GM12872 (cell line): ENCODE measurements around the gene ABCC9.

ENCODE experiments used
- CTCF ChIP-seq: IDR thresholded peaks from 3 replicates; pipeline ENCODE4 v1.5.1; 2011; ENCODE audit warnings: low read depth, mild to moderate bottlenecking, low read length, moderate library complexity; ENCODE audit not compliant: insufficient read depth

The ABCC9 gene

GRCh38 chr12:21949036-21949435 is 7.8 kb upstream of the ABCC9 start:
- no peak for TF ChIP-seq CTCF

GRCh38 chr12:21946983-21947382 is 5.8 kb upstream of the ABCC9 start:
- TF ChIP-seq CTCF: no peak

GRCh38 chr12:21945002-21945401 is 3.8 kb upstream of the ABCC9 start:
- no peak for TF ChIP-seq CTCF

GRCh38 chr12:21942377-21942703 is 1.1 kb upstream of the ABCC9 start:
- TF ChIP-seq CTCF: no peak

GRCh38 chr12:21941506-21942376 is 515 bp upstream of the ABCC9 start:
- no peak for TF ChIP-seq CTCF

GRCh38 chr12:21939435-21939834 is 1.8 kb downstream of the ABCC9 start:
- no peak for TF ChIP-seq CTCF

GRCh38 chr12:21938879-21939278 is 2.3 kb downstream of the ABCC9 start:
- TF ChIP-seq CTCF: no peak
